Activated naive CD4-positive, alpha-beta T cell treated with anti-CD3 and anti-CD28 coated beads, Interleukin-2, amount 50 U/mL, for 24 hours (primary cell): ENCODE results near the gene MAOA.
"Not testable (repeated sequence)": the region's sequence is repeated elsewhere in the genome, so short reads cannot be mapped to it uniquely, and the experiment has no call there.

Source experiments
- H3K27ac Mint-ChIP-seq: one replicate; pipeline ENCODE4 v1.8.0; 2021; ENCODE audit warnings: mild to moderate bottlenecking, mixed read lengths
- H3K27me3 Mint-ChIP-seq: one replicate; pipeline ENCODE4 v1.8.0; 2021; ENCODE audit warnings: mixed read lengths
- H3K36me3 Mint-ChIP-seq: one replicate; pipeline ENCODE4 v1.8.0; 2021; ENCODE audit warnings: mixed read lengths
- H3K4me1 Mint-ChIP-seq: one replicate; pipeline ENCODE4 v1.8.0; 2021; ENCODE audit warnings: mixed read lengths
- H3K4me3 Mint-ChIP-seq: one replicate; pipeline ENCODE4 v1.8.0; 2021; ENCODE audit warnings: mild to moderate bottlenecking, mixed read lengths
- H3K9me3 Mint-ChIP-seq: one replicate; pipeline ENCODE4 v1.8.0; 2021; ENCODE audit warnings: mixed read lengths

MAOA gene

GRCh38 chrX:43720961-43721360, 64.9 kb downstream of the MAOA start:
- Mint-ChIP-seq H3K27ac (no peak overlapping the region), H3K4me1 (no peaks in the 10 kb centered on the region), H3K4me3 (no peak overlapping the region), H3K9me3 (no peaks in the 10 kb centered on the region), H3K27me3 (no peaks in the 10 kb centered on the region), H3K36me3 (no peaks in the 10 kb centered on the region)

- not testable (repeated sequence) for H3K27me3 Mint-ChIP-seq, H3K9me3 Mint-ChIP-seq, H3K27ac Mint-ChIP-seq, H3K4me3 Mint-ChIP-seq, H3K4me1 Mint-ChIP-seq, H3K36me3 Mint-ChIP-seq
Observed at GRCh38 chrX:43725227-43725626, 69.1 kb downstream of the MAOA start.

- not testable (repeated sequence) for H3K4me1 Mint-ChIP-seq, H3K9me3 Mint-ChIP-seq, H3K27ac Mint-ChIP-seq, H3K27me3 Mint-ChIP-seq, H3K4me3 Mint-ChIP-seq, H3K36me3 Mint-ChIP-seq
Observed at GRCh38 chrX:43727254-43727653, 71.2 kb downstream of the MAOA start.

GRCh38 chrX:43728002-43728401, 71.9 kb downstream of the MAOA start:
- Mint-ChIP-seq H3K27ac (no peak overlapping the region), H3K36me3 (no peaks in the 10 kb centered on the region), H3K27me3 (no peaks in the 10 kb centered on the region), H3K4me3 (no peak overlapping the region), H3K4me1 (no peaks in the 10 kb centered on the region), H3K9me3 (no peaks in the 10 kb centered on the region)

GRCh38 chrX:43728966-43729365, 72.9 kb downstream of the MAOA start:
- Mint-ChIP-seq H3K27ac (no peak overlapping the region), H3K9me3 (no peaks in the 10 kb centered on the region), H3K4me1 (no peaks in the 10 kb centered on the region), H3K4me3 (no peak overlapping the region), H3K36me3 (no peaks in the 10 kb centered on the region), H3K27me3 (no peaks in the 10 kb centered on the region)

GRCh38 chrX:43731086-43731485, 75.0 kb downstream of the MAOA start:
- Mint-ChIP-seq H3K4me1 (no peaks in the 10 kb centered on the region), H3K27me3 (no peaks in the 10 kb centered on the region), H3K36me3 (no peaks in the 10 kb centered on the region), H3K27ac (no peak overlapping the region), H3K9me3 (no peaks in the 10 kb centered on the region), H3K4me3 (no peak overlapping the region)

- Mint-ChIP-seq H3K27ac (no peak overlapping the region), H3K36me3 (no peaks in the 10 kb centered on the region), H3K4me1 (no peaks in the 10 kb centered on the region), H3K27me3 (no peaks in the 10 kb centered on the region), H3K9me3 (no peaks in the 10 kb centered on the region), H3K4me3 (no peak overlapping the region)
Observed at GRCh38 chrX:43733699-43734098, 77.6 kb downstream of the MAOA start.

- Mint-ChIP-seq H3K9me3 (no peaks in the 10 kb centered on the region), H3K27ac (no peak overlapping the region), H3K4me3 (no peak overlapping the region), H3K36me3 (no peaks in the 10 kb centered on the region), H3K4me1 (no peaks in the 10 kb centered on the region), H3K27me3 (no peaks in the 10 kb centered on the region)
Observed at GRCh38 chrX:43734444-43734843, 78.3 kb downstream of the MAOA start.

GRCh38 chrX:43735534-43735933, 79.4 kb downstream of the MAOA start:
- Mint-ChIP-seq H3K36me3 (no peaks in the 10 kb centered on the region), H3K4me1 (no peaks in the 10 kb centered on the region), H3K27me3 (no peaks in the 10 kb centered on the region), H3K9me3 (no peaks in the 10 kb centered on the region), H3K4me3 (no peak overlapping the region), H3K27ac (no peak overlapping the region)

GRCh38 chrX:43735957-43736356, 79.9 kb downstream of the MAOA start:
- Mint-ChIP-seq H3K36me3 (no peaks in the 10 kb centered on the region), H3K27ac (no peak overlapping the region), H3K9me3 (no peaks in the 10 kb centered on the region), H3K4me3 (no peak overlapping the region), H3K4me1 (no peaks in the 10 kb centered on the region), H3K27me3 (no peaks in the 10 kb centered on the region)

GRCh38 chrX:43741843-43742573, 85.9 kb downstream of the MAOA start:
- Mint-ChIP-seq H3K4me1 (no peaks in the 10 kb centered on the region), H3K27me3 (no peaks in the 10 kb centered on the region), H3K9me3 (no peaks in the 10 kb centered on the region), H3K4me3 (no peak overlapping the region), H3K27ac (no peak overlapping the region), H3K36me3 (no peaks in the 10 kb centered on the region)

GRCh38 chrX:43743100-43743822, 87.2 kb downstream of the MAOA start:
- H3K27me3 Mint-ChIP-seq: no peaks in the 10 kb centered on the region
- H3K27ac Mint-ChIP-seq: no peak overlapping the region
- H3K4me3 Mint-ChIP-seq: no peak overlapping the region
- no peaks in the 10 kb centered on the region for H3K36me3 Mint-ChIP-seq
- no peaks in the 10 kb centered on the region for H3K4me1 Mint-ChIP-seq
- H3K9me3 Mint-ChIP-seq: no peaks in the 10 kb centered on the region

- Mint-ChIP-seq H3K4me3 (no peak overlapping the region), H3K36me3 (no peaks in the 10 kb centered on the region), H3K4me1 (no peaks in the 10 kb centered on the region), H3K27ac (no peak overlapping the region), H3K9me3 (no peaks in the 10 kb centered on the region), H3K27me3 (no peaks in the 10 kb centered on the region)
Observed at GRCh38 chrX:43744284-43744683, 88.2 kb downstream of the MAOA start.

- H3K4me1 Mint-ChIP-seq: no peaks in the 10 kb centered on the region
- H3K27ac Mint-ChIP-seq: no peak overlapping the region
- H3K36me3 Mint-ChIP-seq: no peaks in the 10 kb centered on the region
- H3K27me3 Mint-ChIP-seq: no peaks in the 10 kb centered on the region
- no peaks in the 10 kb centered on the region for H3K9me3 Mint-ChIP-seq
- H3K4me3 Mint-ChIP-seq: no peak overlapping the region
Observed at GRCh38 chrX:43745938-43746721, 90.0 kb downstream of the MAOA start.

GRCh38 chrX:43747476-43747875, 91.4 kb downstream of the MAOA start:
- H3K9me3 Mint-ChIP-seq: no peaks in the 10 kb centered on the region
- H3K4me1 Mint-ChIP-seq: no peaks in the 10 kb centered on the region
- no peak overlapping the region for H3K27ac Mint-ChIP-seq
- H3K4me3 Mint-ChIP-seq: no peak overlapping the region
- no peaks in the 10 kb centered on the region for H3K36me3 Mint-ChIP-seq
- H3K27me3 Mint-ChIP-seq: no peaks in the 10 kb centered on the region

GRCh38 chrX:43750248-43750676, 94.2 kb downstream of the MAOA start:
- Mint-ChIP-seq H3K36me3 (no peaks in the 10 kb centered on the region), H3K4me1 (no peaks in the 10 kb centered on the region), H3K27ac (no peak overlapping the region), H3K27me3 (no peaks in the 10 kb centered on the region), H3K4me3 (no peak overlapping the region), H3K9me3 (no peaks in the 10 kb centered on the region)
